Measurements from ENCODE around the gene CRYZL1.

- TF ChIP-seq CTCF (IDR thresholded peaks at IDR 0.05) (no peak), REST (IDR thresholded peaks at IDR 0.05; ENCODE audit: insufficient read depth in 1 of 2, low read depth in 2 of 2, low read length in 1 of 2) (no peak)
Measured at GRCh38 chr21:33578214-33578613, 63.3 kb downstream of the CRYZL1 start.
